ENCODE data around the gene DLG2.

- TF ChIP-seq TAF1 (IDR thresholded peaks at IDR 0.05; ENCODE audit: low read depth, low read length) (no peak), POLR2A (IDR thresholded peaks at IDR 0.05; ENCODE audit: low read depth, low read length) (no peak), POLR2AphosphoS5 (IDR thresholded peaks at IDR 0.05; ENCODE audit: low read depth, low read length) (no peak), PAX5 (IDR thresholded peaks at IDR 0.05; ENCODE audit: insufficient read depth, low read length, severe bottlenecking) (no peak), POU2F2 (IDR thresholded peaks at IDR 0.05; ENCODE audit: low read depth, low read length) (no peak), SPI1 (IDR thresholded peaks at IDR 0.05; ENCODE audit: low read depth, low read length) (no peak)
Observed at GRCh38 chr11:83709434-83709833, 1917.7 kb downstream of the DLG2 start.

All from GM12891 (cell line).